ENCODE results near the gene TMBIM4.
A peak's percentile ranks its signal among the peaks of the same experiment; 100 is the strongest.
"Not testable (repeated sequence)": the region's sequence is repeated elsewhere in the genome, so short reads cannot be mapped to it uniquely, and the experiment has no call there.

Gene TMBIM4, protein sequence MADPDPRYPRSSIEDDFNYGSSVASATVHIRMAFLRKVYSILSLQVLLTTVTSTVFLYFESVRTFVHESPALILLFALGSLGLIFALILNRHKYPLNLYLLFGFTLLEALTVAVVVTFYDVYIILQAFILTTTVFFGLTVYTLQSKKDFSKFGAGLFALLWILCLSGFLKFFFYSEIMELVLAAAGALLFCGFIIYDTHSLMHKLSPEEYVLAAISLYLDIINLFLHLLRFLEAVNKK

DNA sequence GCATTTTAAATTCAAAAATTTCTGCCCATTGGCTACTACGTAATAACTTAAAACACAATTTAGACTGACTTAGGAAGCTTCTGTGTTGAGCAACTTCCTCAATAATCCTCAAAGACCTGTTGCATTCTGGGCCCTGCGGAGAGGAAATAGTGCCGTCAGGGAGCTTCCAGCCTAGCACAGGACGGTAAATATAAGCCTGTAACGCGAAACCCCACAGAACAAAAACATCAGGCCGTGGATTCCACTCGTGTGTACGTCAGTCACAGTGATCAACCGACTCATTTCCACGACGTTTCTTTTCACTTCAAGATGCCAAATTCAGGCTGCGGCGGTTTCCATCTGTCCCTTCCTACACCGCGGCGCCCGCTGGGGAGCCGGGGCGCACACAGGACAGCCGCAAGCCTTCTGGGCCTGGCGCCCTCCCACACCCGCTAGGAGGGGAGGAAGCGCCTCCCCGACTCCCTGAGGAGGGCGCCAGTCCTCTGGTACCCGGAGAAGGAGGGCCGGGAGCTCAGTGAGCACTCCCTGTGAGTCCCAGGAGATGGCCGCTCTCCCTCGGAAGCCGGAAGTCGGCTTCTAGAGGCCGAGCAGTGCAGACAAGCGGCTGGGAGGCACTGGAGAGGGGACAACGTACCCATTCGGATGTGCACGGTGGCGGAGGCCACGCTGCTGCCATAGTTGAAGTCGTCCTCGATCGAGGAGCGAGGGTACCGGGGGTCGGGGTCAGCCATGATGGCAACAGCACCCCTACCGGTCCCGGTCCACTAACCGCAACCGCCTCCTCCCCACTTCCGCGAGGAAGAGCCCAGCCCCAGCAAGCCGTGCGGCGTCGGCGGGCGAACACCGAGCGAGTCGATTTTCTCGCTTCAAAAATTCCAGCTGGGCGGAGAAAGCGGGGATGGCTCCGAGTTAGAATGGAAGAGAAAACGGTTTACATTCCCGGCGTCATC, at the start of gene TMBIM4:
Gene TMBIM4, minus strand, starts transcription at position 776 of the 950 bp plus-strand sequence. Its CDS starts 45 bp downstream, at position 731.
- peak; percentile 90 for DNase-seq (ENCODE audit: low spot score)

DNA sequence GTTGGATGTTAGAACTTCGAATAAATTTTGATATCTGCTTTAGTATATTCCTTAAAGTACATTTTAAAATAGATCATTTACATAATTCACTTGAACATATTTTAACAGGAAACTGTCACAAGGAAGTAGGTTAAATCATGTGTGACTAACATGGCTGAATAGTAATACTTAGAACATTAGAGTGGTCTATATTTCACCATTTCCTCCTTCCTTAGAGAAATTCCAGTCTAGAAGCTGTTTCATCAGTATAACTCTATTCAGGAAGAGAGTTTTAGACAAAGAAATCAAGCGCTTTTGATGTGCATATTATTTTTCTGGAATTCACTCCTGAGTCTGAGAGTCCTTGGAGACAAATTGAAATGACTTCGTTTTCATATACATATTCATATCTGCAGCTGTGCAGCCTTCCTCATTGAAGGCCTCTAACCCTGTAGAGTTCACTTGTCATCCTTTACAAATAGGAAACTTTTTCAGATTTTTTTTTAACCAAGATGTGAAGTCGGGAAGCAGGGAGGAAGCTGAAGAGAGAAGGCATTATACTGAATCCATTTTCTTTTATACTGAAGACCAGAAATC, 47.6 kb upstream of the TMBIM4 start:
- no peak for DNase-seq (ENCODE audit: low spot score)

DNA sequence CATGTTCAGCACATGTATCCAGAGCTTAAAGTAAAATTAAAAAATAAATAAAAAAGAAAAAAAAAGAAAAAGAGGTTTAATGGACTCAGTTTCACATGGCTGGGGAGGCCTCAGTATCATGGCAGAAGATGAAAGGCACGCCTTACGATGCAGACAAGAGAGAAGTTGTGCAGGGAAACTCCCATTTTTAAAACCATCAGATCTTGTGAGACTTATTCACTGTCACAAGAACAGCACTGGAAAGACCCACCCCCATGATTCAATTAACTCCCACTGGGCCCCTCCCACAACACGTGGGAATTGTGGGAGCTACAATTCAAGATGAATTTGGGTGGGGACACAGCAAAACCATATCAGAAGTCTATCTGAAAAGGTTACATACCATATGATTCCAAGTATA, 43.2 kb upstream of the TMBIM4 start:
- not testable (repeated sequence) for DNase-seq (ENCODE audit: low spot score)

DNA sequence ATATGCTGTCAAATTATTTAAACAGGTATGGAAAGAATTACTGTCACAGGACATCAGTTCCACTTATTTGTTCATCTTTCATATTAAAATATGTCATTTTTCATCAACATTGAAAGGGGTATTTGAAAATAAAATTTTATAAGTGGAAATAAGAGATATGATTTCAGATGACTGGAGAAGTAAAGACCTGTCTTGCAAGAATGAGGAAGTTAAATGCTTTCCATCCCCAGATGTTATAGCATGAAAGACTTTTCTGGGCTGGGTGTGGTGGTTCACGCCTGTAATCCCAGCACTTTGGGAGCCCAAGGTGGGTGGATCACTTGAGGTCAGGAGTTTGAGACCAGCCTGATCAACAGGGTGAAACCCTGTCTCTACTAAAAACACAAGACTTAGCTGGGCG, 41.8 kb upstream of the TMBIM4 start:
- not testable (repeated sequence) for DNase-seq (ENCODE audit: low spot score)

DNA sequence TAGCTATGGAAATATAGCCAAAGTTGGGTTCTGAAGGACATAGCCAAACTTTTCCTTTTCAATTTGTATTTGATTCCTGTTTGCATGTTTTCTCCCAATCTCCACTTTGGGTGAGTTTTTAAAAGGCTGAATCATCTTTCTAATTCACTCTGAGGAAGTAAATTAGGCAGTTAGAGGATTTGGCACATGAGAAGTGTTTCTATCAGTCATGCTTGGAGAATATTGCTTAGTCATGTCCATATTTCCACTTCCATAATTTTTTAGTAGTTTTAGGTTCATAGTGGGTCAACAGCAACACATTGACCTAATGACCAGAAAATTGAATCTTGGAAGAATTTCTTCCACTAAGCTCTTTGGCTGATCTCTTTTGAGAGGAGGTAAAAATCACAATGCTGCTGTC, 41.0 kb upstream of the TMBIM4 start:
- no peak for DNase-seq (ENCODE audit: low spot score)

DNA sequence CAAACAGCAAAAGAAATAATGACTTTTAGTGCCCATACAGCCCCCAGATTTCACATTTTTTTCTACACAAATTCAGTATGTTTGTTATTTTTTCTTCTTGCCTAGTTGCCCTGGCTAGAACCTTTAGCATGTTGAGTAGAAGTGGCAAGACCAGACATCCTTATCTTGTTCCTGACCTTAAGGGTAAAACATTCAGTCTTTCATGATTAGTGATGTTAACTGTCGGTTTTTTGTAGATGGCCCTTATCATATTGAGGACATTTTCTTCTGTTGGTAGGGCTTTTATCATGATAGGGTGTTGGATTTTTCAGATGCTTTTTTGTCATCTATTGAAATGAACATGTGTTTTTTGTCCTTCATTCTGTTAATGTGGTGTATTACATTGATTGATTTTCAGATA, 36.3 kb upstream of the TMBIM4 start:
- no peak for DNase-seq (ENCODE audit: low spot score)

DNA sequence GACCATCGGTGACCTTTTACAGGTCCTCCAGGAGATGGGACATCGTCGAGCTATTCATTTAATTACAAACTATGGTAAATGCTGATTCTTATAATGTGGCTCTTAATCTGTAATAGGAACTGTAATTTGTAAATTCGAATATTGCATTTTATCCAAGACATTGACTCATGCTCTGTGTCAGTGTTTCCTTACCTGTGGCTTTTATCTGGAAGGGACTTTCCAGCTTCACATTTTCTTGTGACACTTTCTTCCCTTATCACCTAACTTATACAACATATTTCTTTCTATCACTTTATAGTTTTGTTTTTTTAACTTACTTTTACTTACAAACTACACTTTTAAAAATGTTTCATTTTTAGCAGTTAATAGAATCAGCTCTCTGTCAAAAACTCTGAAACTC, 34.0 kb upstream of the TMBIM4 start:
- no peak for DNase-seq (ENCODE audit: low spot score)

DNA sequence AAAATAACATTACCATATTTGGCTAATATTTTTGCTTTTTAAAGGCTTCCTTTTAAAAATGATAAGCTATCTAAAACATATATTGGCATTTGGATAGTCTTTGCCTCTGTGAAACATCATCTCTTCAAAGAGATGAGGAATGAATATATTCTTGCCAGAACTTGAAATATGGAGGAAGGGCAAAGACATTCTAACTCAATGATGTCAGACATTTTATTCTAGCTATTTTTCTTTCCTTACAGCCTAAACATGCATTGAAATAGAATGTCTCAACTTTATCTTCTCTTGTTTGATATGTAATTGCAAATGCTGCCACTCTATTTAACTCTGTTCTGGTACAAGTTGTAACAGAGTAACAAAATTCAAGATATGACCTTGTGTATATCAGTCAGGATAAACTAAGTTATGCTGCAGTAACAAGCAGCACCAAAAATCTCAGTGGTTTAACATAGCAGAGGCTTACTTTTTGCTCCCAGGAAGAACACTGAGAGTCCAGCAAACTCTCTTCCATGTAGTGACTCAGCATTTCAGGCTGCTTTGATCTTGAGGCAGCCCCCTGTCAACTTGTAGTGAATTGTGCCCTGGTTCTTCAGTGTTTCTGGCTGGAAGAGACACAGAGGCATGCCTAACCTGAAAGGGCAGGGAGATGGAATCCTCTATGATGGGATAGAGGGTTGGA, 30.2 kb upstream of the TMBIM4 start:
- DNase-seq (ENCODE audit: low spot score): no peak

DNA sequence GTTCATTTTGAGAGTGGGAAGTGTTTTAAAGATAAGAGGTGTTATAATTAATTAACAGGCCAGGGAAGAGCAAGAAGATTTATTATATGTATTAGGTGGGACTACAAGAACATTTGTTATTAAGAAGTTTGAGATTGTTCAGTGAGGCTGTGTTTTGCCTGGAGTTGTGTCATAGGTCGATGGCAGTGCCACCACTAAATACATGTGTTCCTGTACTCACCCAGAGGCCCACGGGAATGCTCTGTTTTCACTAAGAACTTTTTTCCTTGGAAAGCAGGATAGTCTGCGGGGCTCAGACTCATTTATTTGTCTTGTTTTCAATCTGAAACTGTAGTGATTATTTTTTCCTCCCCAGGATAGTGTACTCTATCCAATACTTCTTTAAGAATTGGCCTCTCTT, 29.3 kb upstream of the TMBIM4 start:
- DNase-seq (ENCODE audit: low spot score): no peak

DNA sequence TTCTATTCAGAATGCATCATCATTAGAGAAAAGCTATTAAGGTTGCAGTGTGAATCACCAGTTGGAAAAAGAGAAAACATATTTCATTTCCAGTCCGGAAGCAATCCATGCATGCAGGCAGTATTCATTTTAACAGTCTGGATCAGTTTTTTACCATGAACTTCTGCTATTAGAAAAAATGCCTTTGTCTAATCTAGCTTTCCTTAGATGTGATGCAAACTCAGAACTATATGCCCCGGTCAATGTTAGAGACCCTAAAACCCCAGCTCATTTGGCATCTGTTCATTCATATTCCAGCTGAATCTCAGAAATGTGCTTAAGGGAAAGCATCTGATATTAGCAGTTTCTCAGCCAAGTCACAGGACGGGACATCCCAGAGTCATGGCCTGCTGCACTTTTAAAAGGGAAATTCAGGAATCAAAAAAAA, 27.7 kb upstream of the TMBIM4 start:
- no peak for DNase-seq (ENCODE audit: low spot score)

DNA sequence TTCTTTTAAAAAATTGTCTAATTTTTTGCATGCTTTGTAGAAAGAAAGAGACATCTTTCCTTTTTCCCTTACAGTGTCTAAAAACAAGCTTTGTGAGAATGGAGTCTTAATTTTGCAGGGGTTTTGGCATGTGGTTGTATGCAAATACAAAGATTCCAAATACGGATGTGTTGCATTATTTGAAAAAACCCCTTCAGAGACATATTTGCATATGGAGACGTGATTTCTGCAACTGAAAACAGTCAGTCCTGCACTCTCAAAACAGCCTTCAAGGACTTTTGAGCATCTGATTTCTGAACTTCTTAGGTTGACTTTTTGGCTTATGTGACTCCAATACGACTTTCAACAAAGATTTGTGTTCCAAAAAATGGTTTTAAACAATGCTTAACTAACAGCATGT, 27.0 kb upstream of the TMBIM4 start:
- DNase-seq (ENCODE audit: low spot score): no peak

DNA sequence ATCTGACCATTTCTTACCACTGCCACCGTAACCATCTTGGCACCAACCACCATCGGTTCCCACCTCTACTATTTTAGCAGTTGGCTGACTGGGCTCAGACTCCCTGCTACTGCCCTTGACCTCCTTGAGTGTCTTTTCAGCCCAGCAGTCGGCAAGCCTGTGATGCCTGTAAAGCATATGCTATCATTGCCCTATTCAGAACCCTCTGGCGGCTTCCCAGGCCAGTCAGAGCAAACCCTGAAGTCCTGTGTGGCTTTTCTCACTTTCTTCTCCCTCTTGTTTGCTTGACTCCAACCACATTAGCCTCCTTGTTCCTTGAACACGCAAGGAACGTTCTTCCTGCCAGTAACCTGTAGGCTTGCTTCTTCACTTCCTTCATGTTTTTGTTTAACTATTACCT, 25.4 kb upstream of the TMBIM4 start:
- DNase-seq (ENCODE audit: low spot score): no peak

DNA sequence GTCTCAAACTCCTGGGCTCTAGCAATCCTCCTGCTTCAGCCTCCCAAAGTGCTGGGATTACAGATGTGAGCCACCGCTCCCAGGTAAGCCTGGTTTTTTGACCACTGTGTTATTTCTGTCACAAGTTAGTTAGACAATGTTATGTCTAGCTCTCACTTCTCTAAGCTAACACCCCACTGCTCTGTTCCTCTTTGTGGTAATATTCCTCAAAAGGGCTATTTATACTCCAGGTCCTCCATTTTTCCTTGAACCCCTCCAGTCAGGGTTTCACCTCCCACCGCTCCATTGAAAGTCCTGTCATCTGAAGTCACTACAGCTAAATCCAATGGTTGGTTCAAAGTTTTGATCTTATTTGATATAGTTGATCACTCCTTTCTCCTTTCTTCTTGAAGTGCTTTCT, 24.3 kb upstream of the TMBIM4 start:
- no peak for DNase-seq (ENCODE audit: low spot score)

DNA sequence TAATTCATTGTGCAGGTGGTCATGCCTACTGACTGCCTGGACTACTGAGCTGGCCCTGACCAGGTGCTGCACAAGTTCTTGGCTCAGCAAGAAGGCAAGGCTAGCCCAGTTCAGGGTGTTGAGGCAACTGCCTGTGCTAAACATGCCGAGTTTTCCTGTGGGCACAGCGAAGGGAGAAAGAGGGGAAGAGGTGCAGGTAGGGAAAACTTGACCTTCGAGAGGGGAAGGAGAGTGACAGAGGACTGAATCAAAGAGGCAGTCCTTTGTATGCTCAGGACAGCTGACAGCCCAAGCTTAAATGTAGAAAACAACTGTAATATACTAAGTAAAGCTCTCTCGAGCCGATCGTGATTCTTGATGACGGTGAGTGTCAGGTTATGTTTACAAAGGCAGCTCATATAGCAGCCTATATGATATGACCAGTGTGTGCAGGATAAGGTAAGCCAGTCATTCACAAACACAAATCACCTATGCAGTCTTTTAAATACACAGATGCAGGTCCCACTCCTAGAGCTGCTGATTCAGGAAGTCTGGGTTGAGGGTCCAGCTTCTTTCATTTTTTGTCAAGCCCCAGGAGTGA, 21.8 kb upstream of the TMBIM4 start:
- DNase-seq (ENCODE audit: low spot score): no peak

DNA sequence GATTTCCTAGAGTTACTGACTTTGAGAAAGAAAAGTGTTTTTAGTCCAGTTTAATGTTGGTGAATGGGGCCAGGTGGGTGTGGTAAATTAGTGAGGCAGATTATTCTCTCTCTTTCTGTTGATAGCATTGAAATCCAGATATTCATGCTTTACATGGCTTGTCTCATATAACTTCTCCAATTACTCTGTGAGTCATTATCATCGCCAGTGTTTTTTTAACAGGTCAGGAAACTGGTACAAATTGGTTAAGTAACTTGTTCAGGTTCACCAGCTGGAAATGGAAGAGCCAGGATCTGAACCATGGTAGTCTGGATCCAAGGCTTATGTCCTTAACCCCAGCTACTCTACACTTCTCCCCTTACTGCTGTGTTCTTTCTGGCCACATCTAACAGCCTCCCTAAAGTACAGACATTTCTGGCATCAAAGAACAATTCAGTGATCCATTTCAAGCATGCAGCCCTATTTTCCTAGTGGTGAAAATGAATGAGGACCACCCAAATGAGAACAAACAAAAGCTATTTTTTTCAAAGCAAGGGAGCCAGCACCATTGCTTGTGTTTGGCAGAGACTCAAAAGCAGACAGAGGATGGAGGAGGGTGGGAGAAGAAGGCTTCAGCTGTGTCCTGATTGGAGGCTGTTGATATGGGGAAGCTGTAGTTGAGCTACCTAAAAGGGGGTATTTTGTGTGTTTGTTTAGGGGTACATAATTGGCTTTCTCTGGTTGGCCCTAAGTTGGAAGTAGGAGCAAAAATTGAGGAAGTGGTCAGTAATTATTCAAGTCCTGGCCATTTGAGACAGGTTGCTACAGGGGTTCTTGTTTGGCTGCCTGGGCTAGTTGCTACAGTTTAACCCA, 20.9 kb upstream of the TMBIM4 start:
- DNase-seq (ENCODE audit: low spot score): peak; percentile 34

DNA sequence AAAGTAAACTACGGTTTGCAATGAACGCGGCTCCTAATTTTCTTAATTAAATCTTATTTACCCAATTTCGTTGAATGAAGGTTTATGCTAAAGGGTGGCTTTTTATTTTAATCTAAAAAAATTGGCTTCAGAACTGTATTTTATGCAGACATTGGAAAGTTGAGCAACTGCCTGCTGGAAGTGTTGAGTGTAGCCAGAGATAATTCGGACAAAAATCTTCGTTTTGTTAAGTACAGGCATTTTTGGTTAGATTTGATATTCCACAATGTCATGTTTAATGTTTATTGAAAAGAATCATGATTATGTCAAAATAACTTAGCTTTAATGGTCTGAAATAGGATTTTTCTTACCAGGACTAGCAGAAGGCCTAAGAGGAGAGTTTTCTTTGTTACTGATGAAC, 20.1 kb upstream of the TMBIM4 start:
- no peak for DNase-seq (ENCODE audit: low spot score)

DNA sequence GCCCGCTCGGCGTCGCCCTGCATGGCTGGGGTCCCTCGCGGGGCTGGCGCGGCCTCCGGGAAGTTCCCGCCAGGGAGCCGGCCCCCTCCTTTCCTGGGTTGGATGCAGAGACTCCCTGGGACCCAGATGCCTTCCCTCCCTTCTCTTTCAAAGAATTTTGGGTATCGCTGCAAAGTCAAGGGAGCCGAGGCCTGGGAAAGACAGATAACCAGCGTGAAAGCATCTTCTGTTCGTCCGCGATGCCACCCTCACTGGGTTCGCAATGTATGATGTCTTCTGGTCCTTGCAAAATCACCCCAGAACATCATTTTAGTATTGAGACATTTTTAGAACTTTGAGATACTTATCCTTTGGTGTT, 19.7 kb upstream of the TMBIM4 start:
- no peak for DNase-seq (ENCODE audit: low spot score)

DNA sequence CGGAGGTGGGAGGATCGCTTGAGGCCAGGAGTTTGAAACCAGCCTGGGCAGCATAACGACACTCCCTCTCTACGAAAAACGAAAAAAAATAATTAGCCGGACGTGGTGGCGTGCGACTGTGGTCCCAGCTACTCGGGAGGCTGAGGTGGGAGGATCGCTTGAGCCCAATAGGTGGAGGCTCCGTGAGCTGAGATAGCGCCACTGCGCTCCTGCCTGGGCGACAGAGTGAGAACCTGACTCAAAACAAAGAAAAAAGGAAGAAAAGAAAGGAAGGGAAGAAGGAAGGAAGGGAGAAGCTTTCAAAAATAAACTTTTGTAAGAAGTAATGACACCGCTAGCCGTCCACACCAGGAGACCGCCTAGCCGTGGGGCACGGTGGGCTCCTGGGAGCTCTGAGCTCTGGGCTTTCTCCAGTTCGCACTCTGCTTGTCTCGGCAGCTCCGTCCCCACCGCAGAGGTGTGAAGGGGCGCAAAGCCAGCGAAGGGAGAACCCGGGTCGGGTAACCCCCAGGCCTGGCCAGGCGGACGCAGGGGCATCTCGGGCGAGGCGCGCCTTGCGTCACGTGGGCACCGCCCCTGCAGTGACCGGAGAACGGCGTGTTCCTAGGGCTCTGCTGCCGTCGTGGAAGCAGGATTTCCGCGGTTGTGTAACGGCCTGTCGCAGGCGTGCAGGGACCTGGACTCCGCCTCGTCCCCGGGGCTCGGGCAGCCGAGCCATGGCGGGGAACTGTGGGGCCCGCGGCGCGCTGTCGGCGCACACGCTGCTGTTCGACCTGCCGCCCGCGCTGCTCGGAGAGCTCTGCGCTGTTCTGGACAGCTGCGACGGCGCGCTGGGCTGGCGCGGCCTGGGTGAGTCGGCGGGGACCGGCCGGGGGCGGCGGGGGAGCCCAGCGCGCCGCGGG, 19.0 kb upstream of the TMBIM4 start, which contains the start of gene IRAK3:
Gene IRAK3, plus strand, starts transcription at position 631 of the 902 bp plus-strand sequence. Its CDS starts 86 bp downstream, at position 717.
- peak; percentile 28 for DNase-seq (ENCODE audit: low spot score)

DNA sequence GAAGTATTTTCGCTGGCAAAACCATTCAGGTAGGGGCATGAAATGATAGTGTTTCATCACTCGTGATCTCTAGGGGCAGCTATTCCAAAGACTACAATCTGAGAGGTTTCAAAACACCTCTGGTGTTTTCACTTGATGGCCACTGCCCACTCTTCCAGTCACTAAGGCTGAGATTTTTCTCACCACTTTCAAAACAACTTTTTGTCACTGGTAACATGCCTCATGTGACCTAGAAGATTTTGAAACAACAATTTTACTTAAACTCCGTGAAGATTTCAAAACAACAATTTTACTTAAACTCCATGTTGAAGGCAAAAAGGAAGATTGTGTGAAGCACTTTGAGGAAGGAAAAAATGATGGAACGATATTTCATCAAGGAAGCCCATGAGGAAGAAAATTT, 18.0 kb upstream of the TMBIM4 start:
- no peak for DNase-seq (ENCODE audit: low spot score)

DNA sequence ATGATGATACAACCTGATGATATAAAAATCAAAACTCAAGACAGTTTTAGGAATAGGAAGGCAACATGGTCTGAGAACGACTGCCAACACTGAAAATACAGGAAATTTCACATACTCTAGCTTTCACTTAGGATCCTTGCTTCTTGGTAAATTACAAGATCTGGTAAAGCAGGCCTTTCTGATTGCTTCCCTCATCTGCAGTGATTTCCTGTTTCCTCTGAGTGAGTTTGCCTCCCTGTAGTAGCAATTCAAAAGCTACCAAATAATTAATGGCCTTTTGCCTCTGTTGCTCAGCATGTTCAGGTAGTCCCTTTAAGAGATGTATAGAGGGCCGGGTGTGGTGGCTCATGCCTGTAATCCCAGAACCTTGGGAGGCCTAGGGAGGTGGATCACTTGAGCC, 17.2 kb upstream of the TMBIM4 start:
- no peak for DNase-seq (ENCODE audit: low spot score)
